Right atrium auricular region (tissue), 2 donors: Measurements from ENCODE around the gene ZNF530. TPM values are rescaled to one million over a fixed set of nuclear protein-coding genes. Genes with fewer than 3 reads are reported as not detected.

Experiments used
- DNase-seq: peaks from one replicate; pipeline ENCODE4 v3.0.0-alpha.2; 2019; ENCODE audit warnings: low spot score
- H3K27ac ChIP-seq, 2 donors: fragments of 200-600 bp; sonication (generic); 1 replicate in 1 of 2; 2 replicates in 1 of 2; pipeline ENCODE4 v1.5.1; 2016 to 2019
- H3K27me3 ChIP-seq, 2 donors: fragments of 200-600 bp; sonication (generic); one replicate each; pipeline versions ENCODE4 v1.5.1 to v1.6.0; 2017 to 2019
- H3K36me3 ChIP-seq: fragments of 200-600 bp; sonication (generic); one replicate; pipeline ENCODE4 v1.5.1; 2016
- H3K4me1 ChIP-seq, 2 donors: fragments of 200-600 bp; sonication (generic); one replicate each; pipeline versions ENCODE4 v1.5.1 to v1.6.0; 2017 to 2019
- H3K4me3 ChIP-seq, 2 donors: fragments of 200-600 bp; sonication (generic); 1 replicate in 1 of 2; 2 replicates in 1 of 2; pipeline ENCODE4 v1.5.1; 2017 to 2019; ENCODE audit warnings: mild to moderate bottlenecking in 1 of 2, moderate library complexity in 1 of 2
- H3K9me3 ChIP-seq, 2 donors: fragments of 200-600 bp; sonication (generic); one replicate each; pipeline ENCODE4 v1.5.1; 2019
- total RNA-seq, 2 donors: library from RNA; depleted of rRNA; stranded (reverse); fragments of >200 nt; gene quantifications; one replicate each; pipeline ENCODE4 v1.1.0, GENCODE V29; 2016
- TF ChIP-seq, protein P1 (sequence below), 2 donors: fragments of 200-600 bp; sonication (generic); IDR thresholded peaks; one replicate each; pipeline ENCODE4 v1.5.1; 2019; ENCODE audit warnings: antibody characterized with exemption in 2 of 2

Gene ZNF530
- total RNA-seq, 2 donors from 2014 or later, result 5.7 to 10.8 TPM

- TF ChIP-seq, protein P1, sequence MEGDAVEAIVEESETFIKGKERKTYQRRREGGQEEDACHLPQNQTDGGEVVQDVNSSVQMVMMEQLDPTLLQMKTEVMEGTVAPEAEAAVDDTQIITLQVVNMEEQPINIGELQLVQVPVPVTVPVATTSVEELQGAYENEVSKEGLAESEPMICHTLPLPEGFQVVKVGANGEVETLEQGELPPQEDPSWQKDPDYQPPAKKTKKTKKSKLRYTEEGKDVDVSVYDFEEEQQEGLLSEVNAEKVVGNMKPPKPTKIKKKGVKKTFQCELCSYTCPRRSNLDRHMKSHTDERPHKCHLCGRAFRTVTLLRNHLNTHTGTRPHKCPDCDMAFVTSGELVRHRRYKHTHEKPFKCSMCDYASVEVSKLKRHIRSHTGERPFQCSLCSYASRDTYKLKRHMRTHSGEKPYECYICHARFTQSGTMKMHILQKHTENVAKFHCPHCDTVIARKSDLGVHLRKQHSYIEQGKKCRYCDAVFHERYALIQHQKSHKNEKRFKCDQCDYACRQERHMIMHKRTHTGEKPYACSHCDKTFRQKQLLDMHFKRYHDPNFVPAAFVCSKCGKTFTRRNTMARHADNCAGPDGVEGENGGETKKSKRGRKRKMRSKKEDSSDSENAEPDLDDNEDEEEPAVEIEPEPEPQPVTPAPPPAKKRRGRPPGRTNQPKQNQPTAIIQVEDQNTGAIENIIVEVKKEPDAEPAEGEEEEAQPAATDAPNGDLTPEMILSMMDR (IDR thresholded peaks at IDR 0.05), result no peak
- peaks cover 0 to 3% of the 10 kb centered on the region in 2 donors for H3K4me1 ChIP-seq
- peaks cover 58% of the 10 kb centered on the region for H3K36me3 ChIP-seq
- H3K4me3 ChIP-seq, result no peak overlapping the region
- no peaks in the 10 kb centered on the region for H3K27me3 ChIP-seq
- no peak overlapping the region for H3K27ac ChIP-seq
- DNase-seq, result no peak
- peaks cover 25 to 90% of the 10 kb centered on the region in 2 donors for H3K9me3 ChIP-seq
Observed at GRCh38 chr19:57572415-57572947, 27.2 kb upstream of the ZNF530 start.

DNA sequence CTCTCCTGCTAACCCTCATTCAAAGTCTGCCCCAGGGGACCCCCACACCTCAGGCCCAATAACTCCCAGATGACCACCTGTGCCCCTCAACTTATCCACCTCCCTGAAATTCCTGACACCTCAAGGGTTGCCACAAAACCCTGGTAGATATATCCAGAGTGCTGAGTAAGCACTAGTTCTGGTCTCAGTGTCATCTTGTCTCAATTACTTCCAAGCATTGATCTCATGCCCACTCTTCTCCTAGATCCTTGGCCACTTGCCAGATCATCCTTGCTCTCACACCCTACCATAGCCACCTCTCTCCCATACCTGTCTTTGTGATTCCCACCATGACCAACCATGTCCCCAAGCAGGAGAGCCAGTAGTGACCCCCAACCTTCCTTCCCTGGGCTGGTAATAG, 23.0 kb upstream of the ZNF530 start:
- Histone ChIP-seq H3K9me3 (peaks cover 20 to 61% of the 10 kb centered on the region in 2 donors), H3K36me3 (peaks cover 55% of the 10 kb centered on the region)

DNA sequence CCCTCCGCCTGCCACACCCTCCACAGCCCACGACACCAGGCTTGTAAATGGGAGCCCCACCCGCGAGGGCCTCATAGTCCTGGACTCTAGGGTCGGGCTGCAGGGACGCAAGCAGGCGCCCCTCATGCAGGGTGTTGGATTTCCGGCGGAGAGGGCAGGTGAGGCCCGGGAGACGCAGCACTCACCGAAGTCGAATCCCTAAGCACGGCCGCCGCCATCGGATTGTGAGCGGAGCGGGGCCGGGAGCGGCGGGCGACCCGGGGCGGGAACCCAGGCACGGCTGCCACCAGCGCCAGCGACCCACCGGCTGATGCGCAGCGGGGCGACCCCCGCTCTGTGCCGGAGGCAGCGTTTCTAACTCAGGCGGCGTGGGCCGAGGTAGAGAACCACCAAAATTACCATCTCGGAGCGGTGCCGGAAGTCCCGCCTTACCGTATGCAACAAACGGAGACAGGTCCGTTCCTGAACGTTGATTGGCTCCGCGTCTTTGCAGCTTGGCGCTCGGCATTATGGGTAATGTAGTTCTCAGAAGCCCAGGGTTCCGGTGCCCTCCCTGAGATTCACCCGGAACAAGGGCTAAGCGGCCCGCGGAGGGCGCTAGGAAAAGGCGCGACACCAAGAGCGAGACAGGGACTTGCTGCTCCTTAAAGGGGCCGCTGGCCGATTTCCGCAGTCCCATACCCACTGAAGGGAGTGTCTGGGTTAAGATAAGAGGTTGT, 21.0 kb upstream of the ZNF530 start, which contains the start of gene ZNF416:
Gene ZNF416, minus strand, starts transcription at position 425 of the 719 bp plus-strand sequence. Its CDS starts 207 bp downstream, at position 218.
- TF ChIP-seq, protein P1 (IDR thresholded peaks at IDR 0.05), result peak in 1 of 2 donors; percentile 45
- Histone ChIP-seq H3K4me3 (peak within 1 kb of the TSS; percentile 91 to 94), H3K36me3 (peaks cover 35% of the 10 kb centered on the region), H3K27ac (peak within 1 kb of the TSS; percentile 58 to 77), H3K4me1 (peaks cover 0 to 21% of the 10 kb centered on the region in 2 donors), H3K27me3 (no peaks in the 10 kb centered on the region), H3K9me3 (peaks cover 12 to 41% of the 10 kb centered on the region in 2 donors)
- peak; percentile 99 for DNase-seq

More for the DNA sequence above, 23.0 kb upstream of the ZNF530 start:
- TF ChIP-seq, protein P1 (IDR thresholded peaks at IDR 0.05), result no peak
- Histone ChIP-seq H3K27me3 (no peaks in the 10 kb centered on the region), H3K4me1 (peaks cover 0 to 15% of the 10 kb centered on the region in 2 donors), H3K4me3 (no peak overlapping the region), H3K27ac (no peak overlapping the region)
- no peak for DNase-seq

- no peak for DNase-seq
Observed at GRCh38 chr19:57583104-57583520, 16.6 kb upstream of the ZNF530 start.

GRCh38 chr19:57583521-57584416, 15.9 kb upstream of the ZNF530 start, which contains the start of gene ZIK1:
TSS of gene ZIK1 (plus strand) at chr19:57584145. CDS start at chr19:57584357, 212 bp downstream.
- Histone ChIP-seq H3K36me3 (peaks cover 4% of the 10 kb centered on the region), H3K27ac (peak within 1 kb of the TSS; percentile 66 to 75), H3K4me3 (peak within 1 kb of the TSS; percentile 53 to 72), H3K4me1 (peaks cover 0 to 20% of the 10 kb centered on the region in 2 donors), H3K9me3 (peaks cover 0 to 32% of the 10 kb centered on the region in 2 donors), H3K27me3 (no peaks in the 10 kb centered on the region)
- DNase-seq, result peak; percentile 91
- TF ChIP-seq, protein P1 (IDR thresholded peaks at IDR 0.05), result peak in 1 of 2 donors; percentile 50

More at GRCh38 chr19:57583104-57583520, 16.6 kb upstream of the ZNF530 start:
- TF ChIP-seq, protein P1 (IDR thresholded peaks at IDR 0.05), result no peak
- no peaks in the 10 kb centered on the region for H3K27me3 ChIP-seq
- H3K9me3 ChIP-seq, result peaks cover 0 to 26% of the 10 kb centered on the region in 2 donors
- H3K4me1 ChIP-seq, result peaks cover 0 to 21% of the 10 kb centered on the region in 2 donors
- H3K27ac ChIP-seq, result peak overlapping the region; percentile 66 to 75
- H3K36me3 ChIP-seq, result no peaks in the 10 kb centered on the region
- H3K4me3 ChIP-seq, result peak overlapping the region; percentile 53 to 72
